NCI-H446 treated with DMSO at 0.1 percent for 48 hours (cell line): ENCODE data around the gene TWNK.

Experiments
- DNase-seq: peaks from one replicate; lab custom pipeline; 2025; lab: John Stamatoyannopoulos, UW

The TWNK gene

GRCh38 chr10:101011517-101012423 is 24.4 kb downstream of the TWNK start:
- DNase-seq: no peak

- DNase-seq: peak; percentile 38
Measured at GRCh38 chr10:101012525-101013364, 25.4 kb downstream of the TWNK start.

DNA sequence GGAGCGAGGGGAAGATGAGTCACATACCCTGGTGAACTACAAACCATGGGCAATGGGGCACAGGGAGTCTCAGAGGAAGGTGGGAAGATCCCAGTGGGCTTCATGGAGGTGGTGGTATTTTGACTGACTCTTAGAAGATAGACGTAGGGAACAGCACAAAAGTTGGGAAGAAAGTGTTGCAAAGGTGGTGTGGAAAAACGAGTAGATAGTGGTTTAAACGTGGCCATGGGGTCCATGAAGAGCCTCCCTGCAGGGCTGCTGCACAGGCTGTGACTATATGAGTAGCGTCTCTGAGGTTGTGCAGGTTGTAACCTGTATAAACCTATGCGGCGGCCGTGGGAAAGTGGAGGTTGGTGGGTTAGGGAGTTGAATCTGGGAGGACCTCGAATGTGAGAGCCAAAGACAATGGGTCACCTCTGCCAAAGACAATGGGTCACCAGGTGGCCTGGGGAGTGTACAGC is 26.1 kb downstream of the TWNK start:
- no peak for DNase-seq

GRCh38 chr10:101014230-101014884 is 27.0 kb downstream of the TWNK start:
- no peak for DNase-seq

DNA sequence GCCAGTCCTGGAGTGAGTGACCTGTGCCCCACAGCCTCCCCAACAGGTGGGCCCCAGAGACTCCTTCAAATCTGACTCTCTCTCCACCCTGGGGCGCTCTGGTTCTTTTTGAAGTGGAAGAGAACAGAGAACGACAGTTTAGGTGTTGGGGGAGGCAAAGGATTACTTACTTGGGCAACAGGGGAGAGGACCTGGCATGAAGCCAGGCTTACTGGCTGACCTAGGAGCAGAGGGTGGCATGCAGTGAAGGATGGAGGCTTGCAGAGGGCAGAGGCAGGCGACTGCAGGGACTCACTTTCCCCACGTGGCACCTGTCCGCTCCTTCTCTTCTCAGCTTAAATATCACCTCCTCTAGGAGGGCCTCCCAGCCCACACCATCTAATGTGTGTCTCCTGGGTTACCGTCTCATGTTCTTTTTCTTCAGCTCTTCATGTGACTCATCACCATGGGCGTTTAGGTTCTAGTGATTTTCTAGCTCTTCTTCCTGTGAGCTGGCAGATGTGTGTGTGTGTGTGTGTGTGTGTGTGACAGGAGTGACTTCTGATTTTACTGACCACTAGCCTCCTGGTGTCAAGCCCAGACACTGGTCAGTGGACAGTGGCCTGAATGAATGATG is 27.7 kb downstream of the TWNK start:
- no peak for DNase-seq

- no peak for DNase-seq
Measured at GRCh38 chr10:101015582-101015973, 28.2 kb downstream of the TWNK start.

DNA sequence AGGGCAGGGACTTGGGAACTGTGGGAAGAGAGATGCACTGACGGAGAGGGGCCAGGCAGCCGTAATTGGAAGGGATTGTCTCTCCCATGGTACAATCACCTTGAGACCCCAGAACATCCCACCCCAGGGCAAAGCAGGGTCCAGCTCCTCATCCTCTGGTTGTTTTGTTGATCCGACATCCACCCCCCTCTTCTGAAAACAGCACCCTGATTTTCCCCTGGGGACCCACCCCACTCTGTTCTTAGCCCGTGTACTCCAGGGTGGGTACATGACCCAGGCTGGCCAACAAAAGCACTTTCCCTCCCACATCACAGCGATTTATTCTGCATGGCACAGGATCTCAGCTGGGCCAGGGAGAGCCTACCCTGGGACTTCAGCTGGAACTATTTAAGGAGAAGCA is 29.5 kb downstream of the TWNK start:
- no peak for DNase-seq

DNA sequence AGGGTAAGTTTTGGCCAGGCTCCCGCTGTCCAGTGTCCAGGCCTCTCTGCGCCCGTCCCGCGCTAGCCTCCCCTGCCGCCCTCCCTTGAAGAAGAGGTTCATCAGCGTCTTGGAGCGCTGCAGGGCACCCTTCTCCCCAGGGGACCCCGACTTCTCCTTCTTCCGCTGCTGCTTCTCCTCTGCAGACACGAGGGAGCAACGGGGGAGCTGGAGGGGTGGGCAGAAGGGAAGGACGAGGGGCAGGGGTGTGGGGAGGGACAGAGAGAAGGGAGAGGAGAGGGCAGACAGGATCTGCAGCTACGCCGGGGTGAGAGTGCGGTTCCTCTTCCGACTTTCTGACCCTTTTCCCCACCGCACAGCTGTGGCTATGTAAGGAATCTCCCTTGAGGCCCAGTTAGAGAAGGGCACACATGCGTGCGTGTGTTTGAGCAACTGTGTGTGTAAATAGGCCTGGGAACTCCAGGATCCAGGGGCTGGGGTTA is 30.8 kb downstream of the TWNK start:
- no peak for DNase-seq

DNA sequence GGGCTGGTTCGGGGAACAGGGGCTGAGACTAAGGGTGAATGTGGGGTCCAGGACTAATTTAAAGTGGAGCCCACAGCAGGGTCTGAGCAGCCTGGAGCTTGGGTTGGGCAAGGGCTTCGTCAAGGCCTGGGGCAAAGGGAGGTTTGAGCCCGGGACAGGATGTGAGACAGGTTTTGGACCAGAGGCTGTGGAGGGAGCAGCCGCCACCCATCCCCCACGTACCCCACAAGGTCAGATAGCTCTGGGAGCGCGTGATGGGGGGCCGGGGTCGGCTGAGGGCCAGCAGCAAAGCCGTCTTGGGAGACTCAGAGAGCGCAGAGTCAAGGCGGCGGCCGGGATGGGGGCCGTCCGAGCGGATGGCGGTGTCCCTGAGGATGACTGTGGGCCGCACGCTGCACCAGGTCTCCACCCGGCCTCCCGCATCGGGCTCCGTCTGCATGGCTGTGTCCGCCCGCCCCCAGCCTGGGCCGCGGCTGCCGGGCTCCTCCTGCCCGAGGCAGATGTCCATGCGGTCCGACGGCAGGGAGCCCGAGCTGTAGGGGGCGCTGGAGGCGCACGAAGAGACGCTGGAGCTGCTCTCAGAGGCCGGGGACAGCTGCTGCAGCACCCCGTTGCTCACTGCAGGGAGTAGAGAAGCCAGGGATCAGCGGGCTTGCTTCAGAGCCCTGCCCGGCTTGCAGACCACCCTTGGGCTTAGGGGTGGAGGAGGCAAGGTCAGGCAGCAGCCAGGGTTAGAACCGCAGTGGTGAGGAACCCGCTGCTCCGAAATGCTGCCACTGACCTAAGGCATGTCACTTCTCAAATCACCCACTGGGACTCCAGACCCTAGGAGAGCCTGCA is 31.5 kb downstream of the TWNK start:
- DNase-seq: no peak

GRCh38 chr10:101019440-101019703 is 32.0 kb downstream of the TWNK start:
- DNase-seq: no peak

GRCh38 chr10:101020427-101021075 is 33.2 kb downstream of the TWNK start:
- DNase-seq: no peak

- no peak for DNase-seq
Measured at GRCh38 chr10:101021239-101021638, 33.9 kb downstream of the TWNK start.

DNA sequence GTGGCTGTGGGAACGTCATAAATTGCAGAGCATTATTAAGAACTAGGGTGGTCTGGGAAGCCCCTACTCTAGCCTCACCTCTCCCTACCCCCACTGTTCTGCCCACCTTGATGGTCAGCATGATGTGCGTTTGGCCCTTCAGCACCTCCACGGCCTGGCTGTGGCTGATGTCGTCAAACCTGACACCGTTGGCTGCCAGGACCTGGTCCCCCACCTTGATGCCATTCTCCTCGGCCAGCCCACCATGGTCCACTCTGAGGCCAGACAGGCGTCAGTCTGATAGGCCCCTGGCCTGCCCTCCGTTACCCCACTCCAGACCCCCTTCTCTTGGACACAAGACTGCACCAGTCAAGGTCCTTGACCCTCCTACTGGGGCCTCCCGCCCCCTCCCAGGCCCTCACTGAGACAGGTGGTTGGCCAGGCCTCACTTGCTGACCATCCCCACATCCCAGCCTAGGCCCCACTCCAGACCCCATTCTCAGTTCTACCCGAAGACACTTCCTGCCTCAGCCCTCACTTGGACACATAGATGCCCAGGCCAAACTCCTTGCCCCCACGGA is 34.4 kb downstream of the TWNK start:
- DNase-seq: no peak

- no peak for DNase-seq
Measured at GRCh38 chr10:101022967-101023705, 35.8 kb downstream of the TWNK start.

- DNase-seq: no peak
Measured at GRCh38 chr10:101027106-101027720, 39.9 kb downstream of the TWNK start.

- DNase-seq: no peak
Measured at GRCh38 chr10:101028446-101029337, 41.3 kb downstream of the TWNK start.

GRCh38 chr10:101029520-101030295 is 42.4 kb downstream of the TWNK start:
- no peak for DNase-seq
